Body of pancreas (tissue), 4 donors: ENCODE data around the gene SNAPIN.

Experiments
- CTCF ChIP-seq, 7 experiments: fragments of 450-650 bp in 4 of 7; fragments of 200-600 bp in 3 of 7; sonication (generic) in 3 of 7; IDR thresholded peaks; one replicate each; pipeline ENCODE4 v1.5.1; 2016 to 2019; ENCODE audit warnings: antibody characterized with exemption in 7 of 7
- POLR2A ChIP-seq, 3 donors: fragments of 450-650 bp; IDR thresholded peaks; one replicate each; pipeline ENCODE4 v1.6.1; 2016; ENCODE audit warnings: antibody characterized with exemption in 3 of 3, mild to moderate bottlenecking in 2 of 3

GRCh38 chr1:153658400-153659174 is at the start of gene SNAPIN:
- TF ChIP-seq CTCF (IDR thresholded peaks at IDR 0.05): peak in 3 of 7 experiments; percentile 20 to 34 (median 22)
- TF ChIP-seq POLR2A (IDR thresholded peaks at IDR 0.05): peak; percentile 40 to 71 (median 60)
